Measurements from ENCODE around the gene PCLO.

PCLO gene

DNA sequence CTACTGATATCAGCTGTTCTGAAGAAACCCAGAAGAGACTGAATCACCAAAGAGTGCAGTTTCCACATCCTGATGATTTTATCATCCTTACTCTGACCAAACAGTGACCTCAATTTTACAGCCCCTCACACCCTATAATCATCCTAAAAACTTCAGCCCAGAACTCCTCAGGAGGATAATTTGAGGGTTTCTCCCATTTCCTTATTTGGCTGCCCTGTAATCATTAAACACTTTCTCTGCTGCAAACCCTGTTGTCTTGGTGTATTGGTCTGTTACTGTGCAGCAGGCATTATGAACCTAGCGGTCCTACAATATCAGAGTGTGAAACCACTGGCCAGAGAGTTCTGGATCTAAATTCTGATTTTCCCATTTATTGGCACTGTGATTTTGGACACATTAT is 141.7 kb downstream of the PCLO start:
- no peak for TF ChIP-seq CTCF (IDR thresholded peaks at IDR 0.05; ENCODE audit: extremely low read depth, insufficient read depth, missing control alignments)
- in situ Hi-C loops (cut with MboI; ENCODE audit: low pct_unique_long_range_greater_than_20kb, low sequenced_read_pairs, unreplicated experiment), result no loop called here
- no peak for DNase-seq (ENCODE audit: low spot score)

DNA sequence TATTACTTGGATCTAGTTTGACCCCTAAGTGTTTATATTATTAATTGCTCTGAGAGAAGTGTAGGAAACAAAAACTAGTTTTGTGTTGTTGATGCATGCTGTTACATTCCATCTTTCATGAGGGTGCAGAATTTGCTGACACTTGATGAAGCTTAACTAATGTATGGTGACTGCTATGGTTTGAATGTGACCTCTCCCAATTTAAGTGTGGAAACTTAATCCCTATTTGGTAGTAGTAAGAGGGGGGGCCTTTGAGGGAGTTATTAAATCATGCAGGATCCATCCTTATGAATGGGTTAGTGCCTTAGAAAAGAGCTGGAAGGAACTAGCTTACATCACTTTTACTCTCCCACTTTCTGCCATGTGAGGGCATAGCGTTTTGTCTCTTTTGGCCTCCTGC is 142.5 kb downstream of the PCLO start:
- in situ Hi-C loops (cut with MboI; ENCODE audit: low pct_unique_long_range_greater_than_20kb, low sequenced_read_pairs, unreplicated experiment), result no loop called here

GRCh38 chr7:83015916-83016315 is 146.8 kb downstream of the PCLO start:
- no peak for DNase-seq (ENCODE audit: low spot score)
- in situ Hi-C loops (cut with MboI; ENCODE audit: low pct_unique_long_range_greater_than_20kb, low sequenced_read_pairs, unreplicated experiment), result no loop called here
- no peak for TF ChIP-seq CTCF (IDR thresholded peaks at IDR 0.05; ENCODE audit: extremely low read depth, insufficient read depth, missing control alignments)

More for the DNA sequence above, 142.5 kb downstream of the PCLO start:
- DNase-seq (ENCODE audit: low spot score), result no peak
- no peak for TF ChIP-seq CTCF (IDR thresholded peaks at IDR 0.05; ENCODE audit: extremely low read depth, insufficient read depth, missing control alignments)

- no peak for TF ChIP-seq CTCF (IDR thresholded peaks at IDR 0.05; ENCODE audit: extremely low read depth, insufficient read depth, missing control alignments)
- no peak for DNase-seq (ENCODE audit: low spot score)
- in situ Hi-C loops (cut with MboI; ENCODE audit: low pct_unique_long_range_greater_than_20kb, low sequenced_read_pairs, unreplicated experiment), result no loop called here
Measured at GRCh38 chr7:83014546-83014945, 148.1 kb downstream of the PCLO start.

- in situ Hi-C loops (cut with MboI; ENCODE audit: low pct_unique_long_range_greater_than_20kb, low sequenced_read_pairs, unreplicated experiment), result no loop called here
- TF ChIP-seq CTCF (IDR thresholded peaks at IDR 0.05; ENCODE audit: extremely low read depth, insufficient read depth, missing control alignments), result no peak
- no peak for DNase-seq (ENCODE audit: low spot score)
Measured at GRCh38 chr7:83011954-83012353, 150.7 kb downstream of the PCLO start.

- no peak for TF ChIP-seq CTCF (IDR thresholded peaks at IDR 0.05; ENCODE audit: extremely low read depth, insufficient read depth, missing control alignments)
- DNase-seq (ENCODE audit: low spot score), result no peak
- in situ Hi-C loops (cut with MboI; ENCODE audit: low pct_unique_long_range_greater_than_20kb, low sequenced_read_pairs, unreplicated experiment), result no loop called here
Measured at GRCh38 chr7:83005410-83005809, 157.3 kb downstream of the PCLO start.

Data from GM13977 (cell line).